ENCODE measurements around the gene GIMAP1.

- no peak for TF ChIP-seq EZH2phosphoT487 (IDR thresholded peaks at IDR 0.05; ENCODE audit: insufficient read depth, low read depth)
- no peak for TF ChIP-seq EZH2 (IDR thresholded peaks at IDR 0.05; ENCODE audit: insufficient read depth, poor library complexity, severe bottlenecking)
These were observed 38.5 kb downstream of the GIMAP1 start for GRCh38 chr7:150754951-150755350.
